ENCODE data around the gene APBB1IP.

DNA sequence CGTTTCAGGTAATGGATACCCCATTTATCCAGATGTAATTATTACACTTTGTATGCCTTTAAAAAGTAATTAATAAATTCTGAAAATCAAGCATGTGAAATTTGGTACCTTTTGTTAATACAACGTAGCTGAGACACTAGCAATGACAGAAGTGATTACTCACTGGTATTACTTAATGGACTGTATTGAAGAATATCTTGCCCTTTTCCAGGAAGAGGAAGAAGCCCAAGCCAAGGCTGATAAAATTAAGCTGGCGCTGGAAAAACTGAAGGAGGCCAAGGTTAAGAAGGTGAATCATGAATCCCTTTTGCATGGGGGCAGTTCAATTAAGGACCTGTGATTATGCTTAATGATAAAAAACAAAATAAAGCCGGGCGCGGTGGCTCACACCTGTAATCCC, 64.8 kb downstream of the APBB1IP start:
- no peak for TF ChIP-seq EZH2 (IDR thresholded peaks at IDR 0.05; ENCODE audit: low read length, unreplicated experiment)
- TF ChIP-seq CTCF (conservative IDR thresholded peaks at IDR 0.05; ENCODE audit: low read depth, low read length) = no peak

All from PC-3 (cell line).